ENCODE results near the gene CRYZL1.
"Not testable (repeated sequence)": the region's sequence is repeated elsewhere in the genome, so short reads cannot be mapped to it uniquely, and the experiment has no call there.

The CRYZL1 gene

DNA sequence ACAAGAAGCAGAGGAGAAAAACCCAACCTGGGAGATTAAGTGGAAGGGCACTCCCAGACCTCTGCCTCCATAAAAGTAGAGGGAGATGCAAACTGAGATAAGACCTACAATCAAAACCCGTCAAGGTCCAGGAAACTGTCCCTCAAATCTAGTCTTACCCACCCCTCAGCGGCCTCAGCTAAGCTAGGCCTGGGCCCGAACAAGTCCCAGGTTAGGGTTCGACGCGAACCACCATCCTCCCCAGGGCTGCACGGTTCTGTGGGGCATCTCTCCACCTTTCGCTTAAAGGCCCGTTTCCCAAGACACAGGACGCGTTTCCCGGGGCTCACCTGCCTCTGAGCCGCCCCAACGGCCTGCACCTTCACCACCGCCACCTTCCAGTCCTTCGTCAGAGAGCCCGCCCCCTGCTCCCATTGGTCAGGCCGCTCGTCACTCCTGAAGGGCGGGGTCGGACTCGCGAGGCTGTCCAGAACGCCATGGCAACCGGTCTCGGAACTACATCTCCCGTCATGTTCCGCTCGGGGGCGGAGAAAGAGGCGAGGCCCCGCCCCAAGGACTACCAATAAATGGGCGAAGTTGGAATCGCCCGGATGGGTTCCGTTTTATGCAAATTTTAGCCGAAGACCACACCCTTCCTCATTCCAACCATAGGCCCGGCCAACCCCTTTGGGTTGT lies at the start of gene CRYZL1:
TSS of gene CRYZL1 (minus strand) at position 390 of the 675 bp plus-strand sequence. CDS start 10,190 bp downstream, outside the sequence.
- DNase-seq: peak; percentile 100

DNA sequence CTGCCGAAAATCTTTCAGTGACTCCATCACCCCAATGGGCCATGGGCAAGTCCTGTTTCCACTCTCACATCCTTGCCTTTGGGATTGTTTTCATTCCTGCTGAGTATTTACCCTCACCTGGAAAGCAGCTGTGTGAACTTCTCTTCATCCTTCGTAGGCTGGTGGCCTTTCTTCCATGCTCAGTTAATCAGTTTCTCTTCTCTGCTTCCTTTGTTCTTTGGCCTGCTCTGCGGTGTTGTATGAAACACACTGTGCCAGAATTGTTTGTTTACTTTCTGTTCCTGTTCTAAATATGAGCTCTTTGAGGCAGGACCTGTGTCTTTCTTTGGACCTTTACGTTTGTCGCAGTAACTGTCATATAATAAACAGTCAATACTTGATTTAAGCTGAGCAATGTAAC lies 49.3 kb upstream of the CRYZL1 start:
- no peak for DNase-seq

GRCh38 chr21:33688353-33688752 lies 46.8 kb upstream of the CRYZL1 start:
- no peak for DNase-seq

DNA sequence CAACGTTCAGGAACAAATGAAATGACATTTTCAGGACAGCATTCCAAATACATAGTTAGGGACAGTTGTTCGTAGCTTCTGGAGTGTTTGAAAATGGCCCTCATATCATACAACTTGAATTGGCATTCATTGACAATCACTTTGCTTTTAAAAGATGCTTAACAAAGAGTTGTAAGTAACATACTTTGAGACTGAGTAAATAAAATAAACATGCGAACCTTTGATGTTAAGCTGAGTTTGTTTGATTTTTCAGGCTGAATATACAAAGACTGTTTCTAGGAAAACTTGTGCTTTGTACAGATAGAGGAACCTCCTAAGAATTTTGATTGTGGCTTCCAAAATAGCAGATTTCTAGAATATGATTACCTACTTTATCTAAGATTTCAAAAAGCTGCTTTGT lies 46.1 kb upstream of the CRYZL1 start:
- DNase-seq: no peak

DNA sequence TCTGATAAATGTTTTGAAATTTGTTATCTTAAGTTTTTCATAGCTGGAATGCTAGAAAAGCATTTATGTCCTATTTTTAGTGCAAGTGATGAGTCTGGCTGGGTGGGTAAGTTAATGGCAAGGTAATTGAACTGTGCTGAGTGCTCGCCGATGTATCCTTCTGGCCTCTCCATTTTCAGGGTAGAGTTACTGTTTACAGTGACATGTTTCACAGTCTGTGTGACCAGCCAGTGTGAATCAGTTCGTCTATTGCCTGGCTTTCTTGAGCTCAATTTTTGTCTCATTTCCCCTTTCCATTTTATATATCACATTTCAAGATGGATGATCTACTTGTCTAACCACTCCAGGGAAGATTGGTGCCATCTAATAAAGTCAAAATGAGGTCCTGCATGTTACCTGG lies 44.8 kb upstream of the CRYZL1 start:
- no peak for DNase-seq

- DNase-seq: no peak
Observed at GRCh38 chr21:33685613-33686197, 44.2 kb upstream of the CRYZL1 start.

- no peak for DNase-seq
Observed at GRCh38 chr21:33684923-33685560, 43.5 kb upstream of the CRYZL1 start.

DNA sequence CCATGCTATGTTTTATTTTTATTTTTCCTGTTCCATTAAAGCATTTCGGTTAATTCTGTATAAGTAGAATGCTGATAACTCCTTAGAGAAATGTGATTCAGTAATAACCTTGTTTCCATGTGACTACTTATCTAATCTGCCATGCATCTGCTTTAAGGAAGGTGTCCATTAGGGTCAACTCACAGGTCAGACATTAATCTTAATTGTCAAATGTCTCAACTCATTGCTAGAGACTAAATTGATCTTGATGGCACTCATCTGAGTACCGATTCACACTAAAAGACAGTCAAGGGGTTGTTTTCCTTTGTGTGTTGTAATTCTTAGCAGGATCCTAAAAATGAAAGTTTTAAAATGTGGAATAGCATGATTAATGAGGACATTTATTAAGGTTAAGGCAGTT lies 42.5 kb upstream of the CRYZL1 start:
- no peak for DNase-seq

- DNase-seq: no peak
Observed at GRCh38 chr21:33682992-33683627, 41.6 kb upstream of the CRYZL1 start.

DNA sequence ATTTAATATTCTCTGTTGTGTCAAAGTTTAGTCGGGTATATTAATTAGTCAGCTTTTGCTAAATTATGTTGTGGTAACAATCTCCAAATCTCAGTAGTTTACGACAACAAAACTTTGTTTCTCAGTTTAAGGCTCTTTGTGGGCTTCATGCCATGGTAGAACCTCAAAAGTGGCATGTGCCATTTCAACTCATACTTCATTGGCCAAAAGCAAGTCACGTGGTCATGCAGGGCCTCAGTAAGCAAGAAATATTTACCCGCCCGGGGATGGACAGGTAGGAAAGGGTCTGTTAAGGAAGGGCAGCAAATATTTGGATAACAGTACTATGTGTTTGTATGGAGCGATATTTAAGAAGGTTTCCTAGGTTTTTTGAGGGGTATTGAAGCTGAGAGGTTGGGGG lies 39.3 kb upstream of the CRYZL1 start:
- no peak for DNase-seq

DNA sequence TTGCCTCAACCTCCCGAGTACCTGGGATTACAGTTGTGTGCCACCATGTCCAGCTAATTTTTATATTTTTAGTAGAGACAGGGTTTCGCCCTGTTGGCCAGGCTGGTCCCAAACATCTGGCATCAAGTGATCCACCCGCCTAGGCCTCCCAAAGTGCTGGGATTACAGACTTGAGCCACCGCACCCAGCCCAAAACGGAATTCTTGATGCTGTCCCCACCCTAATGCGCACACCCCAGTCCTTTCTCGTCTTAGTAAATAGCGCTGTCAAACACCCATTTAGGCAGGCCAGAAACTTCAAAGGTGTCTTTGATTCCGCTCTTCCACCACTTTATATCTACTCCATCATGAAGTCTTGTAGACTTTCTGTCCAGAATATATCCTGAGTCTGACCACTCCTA lies 35.9 kb upstream of the CRYZL1 start:
- no peak for DNase-seq

DNA sequence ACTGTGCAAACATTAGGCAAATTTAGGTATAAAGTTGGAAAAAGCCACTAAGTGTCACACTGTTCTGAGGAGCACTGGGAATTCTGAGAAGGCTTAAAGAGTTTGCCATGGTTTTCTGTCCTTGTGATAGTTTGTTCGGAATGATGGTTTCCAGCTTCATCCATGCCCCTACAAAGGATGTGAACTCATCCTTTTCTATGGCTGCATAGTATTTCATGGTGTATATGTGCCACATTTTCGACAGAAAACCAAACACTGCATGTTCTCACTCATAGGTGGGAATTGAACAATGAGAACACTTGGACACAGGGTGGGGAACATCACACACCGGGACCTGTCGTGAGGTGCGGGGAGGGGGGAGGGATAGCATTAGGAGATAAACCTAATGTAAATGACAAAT lies 35.1 kb upstream of the CRYZL1 start:
- DNase-seq: not testable (repeated sequence)

DNA sequence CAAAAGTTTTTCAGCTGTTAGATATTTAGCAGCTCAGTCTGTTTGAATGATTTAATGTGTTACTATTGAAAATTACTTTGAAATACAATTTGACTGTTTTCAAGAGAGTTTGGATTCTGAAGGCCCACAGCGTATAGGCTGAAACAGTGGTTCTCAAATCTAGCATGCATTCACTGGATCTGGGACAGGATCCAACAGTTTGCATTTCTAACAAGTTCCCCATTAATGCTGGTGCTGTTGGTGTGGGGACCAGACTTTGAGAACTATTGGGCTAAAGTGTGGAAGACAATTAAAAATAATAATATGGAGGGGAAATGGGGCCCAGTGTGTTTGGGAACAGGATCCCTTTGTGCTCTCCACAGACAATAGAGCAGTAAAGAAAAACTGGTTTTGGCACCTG lies 32.7 kb upstream of the CRYZL1 start:
- DNase-seq: no peak

DNA sequence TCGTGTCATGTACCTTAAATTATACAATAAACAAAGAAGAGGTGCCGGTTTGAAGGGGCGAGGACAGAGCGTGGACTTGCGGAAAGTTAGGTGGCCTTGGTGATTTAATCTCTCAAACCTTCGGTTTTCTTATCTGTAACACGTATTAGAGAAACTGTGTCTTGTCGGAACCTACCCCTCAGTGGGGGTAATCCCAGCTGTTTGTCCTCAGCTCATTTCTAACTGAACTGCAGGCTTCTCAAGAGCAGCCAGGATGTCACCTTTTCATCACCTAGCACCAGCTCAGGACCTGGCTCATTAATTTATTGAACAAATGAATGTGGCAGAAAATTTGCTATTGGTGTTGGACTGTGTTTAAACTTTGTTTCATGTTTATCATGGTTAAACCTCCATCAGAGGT lies 31.9 kb upstream of the CRYZL1 start:
- no peak for DNase-seq

- no peak for DNase-seq
Observed at GRCh38 chr21:33670076-33670978, 28.8 kb upstream of the CRYZL1 start.

DNA sequence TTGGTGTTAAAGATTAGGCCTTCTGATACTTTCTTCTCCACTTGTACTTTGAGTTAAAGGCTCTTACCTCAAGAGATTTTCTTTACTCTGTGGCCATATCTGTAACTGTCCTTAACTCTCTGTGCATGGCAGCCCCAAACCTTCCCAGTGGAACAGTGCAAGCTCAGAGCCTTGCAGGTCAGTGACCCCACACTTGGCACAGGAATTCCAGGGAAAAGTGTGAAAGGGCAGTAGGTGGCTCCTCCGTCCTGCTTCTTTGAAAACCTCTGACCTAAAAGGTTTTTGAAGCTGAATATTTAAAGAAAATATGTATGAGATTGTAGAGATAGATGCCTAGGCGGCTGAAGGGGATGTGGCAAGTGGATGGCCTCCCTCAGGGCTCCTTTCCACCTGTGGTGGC lies 27.1 kb upstream of the CRYZL1 start:
- no peak for DNase-seq

DNA sequence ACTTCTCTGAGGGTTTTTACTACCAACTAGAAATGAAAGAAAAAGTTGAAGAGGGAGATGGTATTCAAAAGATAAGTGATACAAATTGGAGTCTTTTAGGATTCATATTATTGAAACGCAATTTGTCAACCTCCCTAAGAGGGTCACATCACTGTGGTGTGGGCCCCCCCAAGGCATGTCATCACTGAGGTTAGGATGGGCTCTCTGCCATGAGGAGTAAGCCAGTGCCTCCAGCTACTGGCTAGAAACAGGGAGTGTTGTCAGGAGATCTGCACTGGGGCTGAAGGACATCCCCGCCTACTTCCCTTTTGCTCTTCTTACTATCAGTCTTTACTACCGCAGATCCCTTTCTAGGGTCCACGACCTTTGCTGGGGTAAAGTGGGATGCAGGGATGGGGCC lies 26.6 kb upstream of the CRYZL1 start:
- no peak for DNase-seq

- no peak for DNase-seq
Observed at GRCh38 chr21:33667636-33668035, 26.1 kb upstream of the CRYZL1 start.

DNA sequence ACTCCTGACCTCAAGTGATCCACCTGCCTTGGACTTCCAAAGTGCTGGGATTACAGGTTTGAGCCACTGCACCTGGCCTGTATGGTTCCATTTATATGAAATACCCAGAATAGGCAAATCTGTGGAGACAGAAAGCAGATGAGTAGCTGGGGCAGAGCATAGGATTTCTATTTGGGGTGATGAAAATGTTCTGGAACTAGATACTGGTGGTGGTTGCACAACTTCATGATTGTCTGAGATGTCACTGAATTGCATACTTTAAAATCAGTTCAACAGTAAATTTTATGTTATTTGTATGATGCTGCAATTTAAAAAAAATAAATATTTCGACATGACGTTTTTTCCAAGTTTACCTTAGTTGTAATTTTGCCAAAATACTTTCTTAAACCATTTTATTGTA lies 24.6 kb upstream of the CRYZL1 start:
- DNase-seq: no peak

DNA sequence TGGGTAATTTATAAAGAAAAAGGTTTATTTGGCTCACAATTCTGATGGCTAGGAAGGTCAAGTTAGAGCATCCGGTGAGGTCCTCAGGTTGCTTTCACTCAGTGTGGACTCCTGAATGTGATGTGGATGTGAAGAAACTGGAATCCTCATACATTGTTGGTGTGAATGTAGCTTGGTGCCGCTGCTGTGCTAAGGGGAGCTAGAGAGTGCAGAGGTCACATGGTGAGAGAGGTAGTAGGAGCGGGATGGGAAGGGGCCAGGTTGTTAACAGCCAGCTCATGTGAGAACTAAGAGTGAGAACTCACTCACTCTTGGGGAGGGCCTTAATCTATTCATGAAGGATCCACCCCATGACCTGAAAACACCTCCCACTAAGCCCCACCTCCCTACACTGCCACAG lies 22.6 kb upstream of the CRYZL1 start:
- DNase-seq: no peak

DNA sequence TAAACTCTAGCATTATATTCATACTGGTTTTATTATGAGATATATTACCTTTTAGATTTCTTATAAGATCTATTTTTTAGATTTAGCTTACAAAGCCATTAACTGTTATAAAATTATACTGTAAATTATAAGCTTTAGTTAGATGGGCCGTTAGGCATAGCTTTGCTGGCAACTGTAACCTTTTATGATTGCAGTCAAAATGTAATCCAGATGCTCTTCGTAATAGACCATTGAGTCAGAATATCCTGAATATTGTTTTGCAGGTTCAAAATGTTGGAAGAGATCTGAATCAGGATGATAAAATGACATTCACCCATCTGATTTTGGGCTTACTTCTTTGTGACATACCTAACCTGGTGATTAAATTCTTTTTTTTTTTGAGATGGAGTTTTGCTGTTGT lies 21.7 kb upstream of the CRYZL1 start:
- DNase-seq: no peak

DNA sequence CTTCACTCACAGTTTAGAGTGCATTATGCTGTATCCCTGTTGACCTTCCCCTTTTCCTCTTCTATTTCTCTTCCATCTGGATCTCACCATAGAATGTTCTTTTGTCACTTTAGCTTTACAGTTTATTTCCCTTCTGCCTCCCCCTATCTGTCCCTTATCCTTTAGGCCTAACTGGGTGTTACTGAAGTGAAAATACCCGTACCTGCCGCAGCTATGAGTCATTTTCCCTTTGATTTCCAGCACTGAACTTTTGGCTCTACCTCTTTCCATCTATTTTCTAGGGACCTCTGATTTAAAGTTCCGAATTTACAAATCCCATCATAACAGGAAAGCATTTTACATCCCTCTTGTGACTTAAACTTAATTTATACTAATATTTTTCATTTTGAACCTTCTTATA lies 20.5 kb upstream of the CRYZL1 start:
- DNase-seq: no peak

DNA sequence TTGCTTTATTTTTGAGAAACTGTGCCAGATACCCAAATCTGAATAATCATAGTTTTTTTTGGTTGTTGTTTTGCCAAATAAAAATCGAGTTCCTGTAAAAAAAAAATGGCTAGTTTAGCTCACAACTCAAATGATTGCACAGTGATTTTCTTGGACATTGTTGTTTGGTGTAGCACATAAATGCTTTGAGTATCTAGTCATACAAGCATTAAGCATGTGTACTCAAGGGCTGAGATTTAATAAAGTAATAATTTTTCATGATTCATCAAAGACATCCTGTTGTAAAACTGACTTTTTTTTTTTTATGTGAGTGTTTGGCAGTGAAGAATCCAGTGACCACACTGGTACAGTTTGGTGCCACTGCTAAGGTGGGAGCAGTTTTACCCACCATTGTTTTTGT lies 19.6 kb upstream of the CRYZL1 start:
- DNase-seq: no peak

Measured in activated CD4-positive, alpha-beta T cell treated with anti-CD3 and anti-CD28 coated beads, Interleukin-2, amount 50 U/mL, for 48 hours (primary cell).